ENCODE results near the gene LTO1. TPM values are rescaled to one million over a fixed set of nuclear protein-coding genes. Genes with fewer than 3 reads are reported as not detected.

The LTO1 gene
- total and polyA plus RNA-seq, 2 of the 13 experiments (the other 11 are each of a cell fraction or from before 2014, with no cell fraction given): 11.8 to 15.0 TPM

DNA sequence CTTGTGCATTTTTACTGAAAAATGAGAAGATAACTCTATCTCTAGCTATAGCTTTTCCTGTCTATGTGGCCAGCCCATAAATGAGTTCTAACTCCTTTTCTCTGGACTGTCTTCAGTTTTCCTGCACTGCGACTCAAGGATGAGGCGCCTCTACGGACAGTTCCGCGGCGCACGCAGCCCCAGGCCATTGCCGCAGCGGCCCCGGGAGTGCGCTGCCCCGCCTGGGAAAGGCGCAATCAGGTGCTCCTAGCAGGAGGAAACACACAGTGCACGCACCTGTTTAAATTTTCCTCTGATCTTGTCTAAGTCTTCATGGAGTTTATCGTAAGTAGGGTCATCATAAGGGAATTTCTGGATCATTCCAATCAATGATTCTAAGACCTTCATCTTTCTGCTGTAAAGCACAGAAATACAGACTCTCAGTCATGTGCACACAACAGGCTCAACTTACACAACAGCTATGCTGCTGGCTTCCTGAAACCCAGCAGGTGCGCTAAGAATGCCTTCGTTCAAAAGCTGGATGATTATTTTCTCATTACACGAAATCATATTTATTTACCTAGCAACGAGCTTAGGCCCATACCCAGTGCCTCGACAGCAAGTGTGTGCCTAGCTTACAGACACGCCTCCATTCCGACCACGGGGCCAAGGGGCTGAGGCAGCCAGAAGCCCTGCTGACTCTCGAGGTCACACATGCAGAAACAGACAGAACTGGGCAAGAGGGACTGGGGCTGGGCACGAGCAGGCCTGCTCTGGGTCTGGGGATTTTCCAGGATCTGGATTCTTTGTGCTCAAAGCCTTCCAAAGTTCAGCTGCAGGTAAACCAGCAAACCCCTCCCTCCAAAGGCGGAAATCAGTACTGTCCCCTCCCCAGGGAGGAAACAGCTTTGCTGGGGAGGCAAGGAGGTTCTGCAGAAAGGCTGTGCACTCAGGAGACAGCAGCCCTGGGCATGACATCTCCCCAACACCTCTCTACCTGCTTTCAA, 7.2 kb downstream of the LTO1 start (continued):
- TF ChIP-seq ZNF260 (CRISPR knock-in tag; IDR thresholded peaks at IDR 0.05; ENCODE audit: borderline replicate concordance, low read depth) (no peak), TAF1 (CRISPR knock-in tag; IDR thresholded peaks at IDR 0.05) (peak; percentile 34; the same call in 1 of the 2 replicates), ZMAT3 (CRISPR knock-in tag; conservative IDR thresholded peaks at IDR 0.05) (peak; percentile 89), MEIS2 (CRISPR knock-in tag; IDR thresholded peaks at IDR 0.05) (peak; percentile 64), ZNF777 (CRISPR knock-in tag; IDR thresholded peaks at IDR 0.05) (0 out of 2 replicates have a peak, but pooled peaks have one; percentile 71), NCOR1 (IDR thresholded peaks at IDR 0.05; ENCODE audit: borderline replicate concordance, low read length) (peak; percentile 62), ZNF878 (CRISPR knock-in tag; IDR thresholded peaks at IDR 0.05) (peak; percentile 96), TARDBP (CRISPR knock-in tag; IDR thresholded peaks at IDR 0.05) (peak; percentile 87; the same call in 1 of the 2 replicates), ZNF616 (CRISPR knock-in tag; IDR thresholded peaks at IDR 0.05; ENCODE audit: low read depth) (peak; percentile 92), ZFY (CRISPR knock-in tag; IDR thresholded peaks at IDR 0.05) (peak; percentile 83; the same call in 1 of the 2 replicates), FOXM1 (CRISPR knock-in tag; IDR thresholded peaks at IDR 0.05) (no peak), KLF15 (CRISPR knock-in tag; IDR thresholded peaks at IDR 0.05; ENCODE audit: borderline replicate concordance) (no peak), ZNF34 (CRISPR knock-in tag; IDR thresholded peaks at IDR 0.05; ENCODE audit: borderline replicate concordance) (no peak), ARNT2 (CRISPR knock-in tag; IDR thresholded peaks at IDR 0.05; ENCODE audit: low read depth) (no peak), CC2D1A (CRISPR knock-in tag; IDR thresholded peaks at IDR 0.05) (peak; percentile 82; the same call in 1 of the 2 replicates), ZNF12 (CRISPR knock-in tag; IDR thresholded peaks at IDR 0.05) (peak; percentile 79), ZNF562 (CRISPR knock-in tag; IDR thresholded peaks at IDR 0.05; ENCODE audit: borderline replicate concordance) (no peak), ZFX (CRISPR knock-in tag; IDR thresholded peaks at IDR 0.05; ENCODE audit: low read depth) (peak; percentile 94), STAT5B (CRISPR knock-in tag; IDR thresholded peaks at IDR 0.05) (no peak; the same call in 1 of the 2 replicates)
- TF ChIP-seq, protein P1, sequence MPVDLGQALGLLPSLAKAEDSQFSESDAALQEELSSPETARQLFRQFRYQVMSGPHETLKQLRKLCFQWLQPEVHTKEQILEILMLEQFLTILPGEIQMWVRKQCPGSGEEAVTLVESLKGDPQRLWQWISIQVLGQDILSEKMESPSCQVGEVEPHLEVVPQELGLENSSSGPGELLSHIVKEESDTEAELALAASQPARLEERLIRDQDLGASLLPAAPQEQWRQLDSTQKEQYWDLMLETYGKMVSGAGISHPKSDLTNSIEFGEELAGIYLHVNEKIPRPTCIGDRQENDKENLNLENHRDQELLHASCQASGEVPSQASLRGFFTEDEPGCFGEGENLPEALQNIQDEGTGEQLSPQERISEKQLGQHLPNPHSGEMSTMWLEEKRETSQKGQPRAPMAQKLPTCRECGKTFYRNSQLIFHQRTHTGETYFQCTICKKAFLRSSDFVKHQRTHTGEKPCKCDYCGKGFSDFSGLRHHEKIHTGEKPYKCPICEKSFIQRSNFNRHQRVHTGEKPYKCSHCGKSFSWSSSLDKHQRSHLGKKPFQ (CRISPR knock-in tag; IDR thresholded peaks at IDR 0.05; ENCODE audit: insufficient replicate concordance): peak; percentile 23
- TF ChIP-seq, protein P2, sequence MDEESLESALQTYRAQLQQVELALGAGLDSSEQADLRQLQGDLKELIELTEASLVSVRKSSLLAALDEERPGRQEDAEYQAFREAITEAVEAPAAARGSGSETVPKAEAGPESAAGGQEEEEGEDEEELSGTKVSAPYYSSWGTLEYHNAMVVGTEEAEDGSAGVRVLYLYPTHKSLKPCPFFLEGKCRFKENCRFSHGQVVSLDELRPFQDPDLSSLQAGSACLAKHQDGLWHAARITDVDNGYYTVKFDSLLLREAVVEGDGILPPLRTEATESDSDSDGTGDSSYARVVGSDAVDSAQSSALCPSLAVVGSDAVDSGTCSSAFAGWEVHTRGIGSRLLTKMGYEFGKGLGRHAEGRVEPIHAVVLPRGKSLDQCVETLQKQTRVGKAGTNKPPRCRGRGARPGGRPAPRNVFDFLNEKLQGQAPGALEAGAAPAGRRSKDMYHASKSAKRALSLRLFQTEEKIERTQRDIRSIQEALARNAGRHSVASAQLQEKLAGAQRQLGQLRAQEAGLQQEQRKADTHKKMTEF (CRISPR knock-in tag; IDR thresholded peaks at IDR 0.05): peak; percentile 92
- TF ChIP-seq, protein P3, sequence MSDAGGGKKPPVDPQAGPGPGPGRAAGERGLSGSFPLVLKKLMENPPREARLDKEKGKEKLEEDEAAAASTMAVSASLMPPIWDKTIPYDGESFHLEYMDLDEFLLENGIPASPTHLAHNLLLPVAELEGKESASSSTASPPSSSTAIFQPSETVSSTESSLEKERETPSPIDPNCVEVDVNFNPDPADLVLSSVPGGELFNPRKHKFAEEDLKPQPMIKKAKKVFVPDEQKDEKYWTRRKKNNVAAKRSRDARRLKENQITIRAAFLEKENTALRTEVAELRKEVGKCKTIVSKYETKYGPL (CRISPR knock-in tag; IDR thresholded peaks at IDR 0.05): peak; percentile 76; the same call in 1 of the 2 replicates
- TF ChIP-seq, protein P4, sequence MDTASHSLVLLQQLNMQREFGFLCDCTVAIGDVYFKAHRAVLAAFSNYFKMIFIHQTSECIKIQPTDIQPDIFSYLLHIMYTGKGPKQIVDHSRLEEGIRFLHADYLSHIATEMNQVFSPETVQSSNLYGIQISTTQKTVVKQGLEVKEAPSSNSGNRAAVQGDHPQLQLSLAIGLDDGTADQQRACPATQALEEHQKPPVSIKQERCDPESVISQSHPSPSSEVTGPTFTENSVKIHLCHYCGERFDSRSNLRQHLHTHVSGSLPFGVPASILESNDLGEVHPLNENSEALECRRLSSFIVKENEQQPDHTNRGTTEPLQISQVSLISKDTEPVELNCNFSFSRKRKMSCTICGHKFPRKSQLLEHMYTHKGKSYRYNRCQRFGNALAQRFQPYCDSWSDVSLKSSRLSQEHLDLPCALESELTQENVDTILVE (CRISPR knock-in tag; IDR thresholded peaks at IDR 0.05): peak; percentile 47; the same call in 1 of the 2 replicates

Data from HepG2 (cell line).